Endothelial cell of umbilical vein (primary cell): ENCODE results near the gene TMEFF2.

Experiments used
- GATA2 ChIP-seq: IDR thresholded peaks from 2 replicates; pipeline ENCODE4 v1.7.0; 2011; ENCODE audit warnings: low read depth, mild to moderate bottlenecking, moderate library complexity, mixed read lengths, low read length; ENCODE audit not compliant: insufficient read length, insufficient read depth
- POLR2A ChIP-seq: IDR thresholded peaks from 2 replicates; pipeline ENCODE4 v1.6.1; 2012; ENCODE audit warnings: low read depth, mild to moderate bottlenecking, control low read depth, low read length
- POLR2AphosphoS5 ChIP-seq: IDR thresholded peaks from 2 replicates; pipeline ENCODE4 v1.6.1; 2012; ENCODE audit warnings: low read depth, mild to moderate bottlenecking, control low read depth, low read length, moderate library complexity; ENCODE audit not compliant: insufficient read depth
- TF ChIP-seq, protein P1 (sequence below), 2 donors: IDR thresholded peaks; 1 replicate in 1 of 2; 2 replicates in 1 of 2; pipeline ENCODE4 v1.5.1; 2011; ENCODE audit warnings: low read length in 2 of 2, mild to moderate bottlenecking in 2 of 2, moderate library complexity in 2 of 2, control low read depth in 1 of 2, inconsistent platforms in 1 of 2, low read depth in 1 of 2; ENCODE audit not compliant: insufficient read depth in 1 of 2; ENCODE audit errors: extremely low read depth in 1 of 2
- TF ChIP-seq, protein P2 (sequence below): IDR thresholded peaks from 2 replicates; pipeline ENCODE4 v1.6.1; 2011; ENCODE audit not compliant: insufficient read depth, insufficient read length

DNA sequence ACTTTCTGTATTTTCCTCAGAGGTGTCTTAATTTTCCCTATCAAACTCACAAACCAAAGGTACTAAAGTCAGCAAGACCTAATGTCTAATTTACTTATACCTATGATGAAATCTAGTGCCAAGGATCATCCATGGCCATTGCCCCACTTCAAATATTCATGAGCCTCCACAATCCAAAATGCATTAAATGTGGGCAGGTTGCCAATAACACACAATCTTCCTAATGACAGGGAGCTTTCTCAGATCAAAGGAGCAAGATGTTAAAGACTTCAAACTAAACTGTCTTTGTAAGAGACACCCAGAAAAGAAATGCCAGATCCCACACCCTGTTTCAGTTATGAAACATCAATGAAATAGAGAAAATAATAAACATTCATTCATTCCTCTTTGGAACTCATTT is 143.2 kb downstream of the TMEFF2 start:
- TF ChIP-seq POLR2A (no peak), GATA2 (no peak), POLR2AphosphoS5 (no peak)
- TF ChIP-seq, protein P1, sequence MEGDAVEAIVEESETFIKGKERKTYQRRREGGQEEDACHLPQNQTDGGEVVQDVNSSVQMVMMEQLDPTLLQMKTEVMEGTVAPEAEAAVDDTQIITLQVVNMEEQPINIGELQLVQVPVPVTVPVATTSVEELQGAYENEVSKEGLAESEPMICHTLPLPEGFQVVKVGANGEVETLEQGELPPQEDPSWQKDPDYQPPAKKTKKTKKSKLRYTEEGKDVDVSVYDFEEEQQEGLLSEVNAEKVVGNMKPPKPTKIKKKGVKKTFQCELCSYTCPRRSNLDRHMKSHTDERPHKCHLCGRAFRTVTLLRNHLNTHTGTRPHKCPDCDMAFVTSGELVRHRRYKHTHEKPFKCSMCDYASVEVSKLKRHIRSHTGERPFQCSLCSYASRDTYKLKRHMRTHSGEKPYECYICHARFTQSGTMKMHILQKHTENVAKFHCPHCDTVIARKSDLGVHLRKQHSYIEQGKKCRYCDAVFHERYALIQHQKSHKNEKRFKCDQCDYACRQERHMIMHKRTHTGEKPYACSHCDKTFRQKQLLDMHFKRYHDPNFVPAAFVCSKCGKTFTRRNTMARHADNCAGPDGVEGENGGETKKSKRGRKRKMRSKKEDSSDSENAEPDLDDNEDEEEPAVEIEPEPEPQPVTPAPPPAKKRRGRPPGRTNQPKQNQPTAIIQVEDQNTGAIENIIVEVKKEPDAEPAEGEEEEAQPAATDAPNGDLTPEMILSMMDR (IDR thresholded peaks at IDR 0.05; ENCODE audit: extremely low read depth in 1 of 2, insufficient read depth in 1 of 2, low read depth in 1 of 2, low read length in 2 of 2): no peak
- TF ChIP-seq, protein P2, sequence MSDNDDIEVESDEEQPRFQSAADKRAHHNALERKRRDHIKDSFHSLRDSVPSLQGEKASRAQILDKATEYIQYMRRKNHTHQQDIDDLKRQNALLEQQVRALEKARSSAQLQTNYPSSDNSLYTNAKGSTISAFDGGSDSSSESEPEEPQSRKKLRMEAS: no peak
